Vagina (tissue), 2 donors: ENCODE results near the gene ST6GALNAC3.

Source experiments
- POLR2A ChIP-seq, 2 donors: fragments of 450-650 bp; IDR thresholded peaks; one replicate each; pipeline ENCODE4 v1.6.1; 2017; ENCODE audit warnings: antibody characterized with exemption in 2 of 2, mild to moderate bottlenecking in 2 of 2, moderate library complexity in 2 of 2
- TF ChIP-seq, protein P1 (sequence below), 3 experiments: fragments of 450-650 bp in 2 of 3; fragments of 200-600 bp in 1 of 3; sonication (generic) in 1 of 3; IDR thresholded peaks; one replicate each; pipeline ENCODE4 v1.5.1; 2017 to 2019; ENCODE audit warnings: antibody characterized with exemption in 3 of 3, mild to moderate bottlenecking in 2 of 3, moderate library complexity in 2 of 3

DNA sequence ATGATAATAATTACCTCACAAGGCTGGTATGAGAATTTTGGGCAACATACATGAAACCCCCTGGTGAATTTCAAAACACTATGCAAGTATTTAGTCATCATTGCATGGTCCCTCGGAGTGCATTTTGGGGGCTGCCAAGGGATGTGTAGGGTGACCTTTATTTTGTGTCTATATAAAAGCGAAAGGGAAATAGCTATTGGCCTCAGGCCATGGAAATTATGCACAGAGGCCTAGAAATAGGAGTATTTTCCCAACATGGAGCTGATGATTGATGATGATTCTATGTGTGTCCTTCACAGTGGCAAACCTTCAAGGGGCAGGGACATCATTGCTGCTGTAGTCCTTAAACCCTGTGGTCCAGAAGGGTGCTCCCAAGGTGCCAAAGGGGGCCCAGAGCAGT, 265.5 kb downstream of the ST6GALNAC3 start:
- TF ChIP-seq, protein P1, sequence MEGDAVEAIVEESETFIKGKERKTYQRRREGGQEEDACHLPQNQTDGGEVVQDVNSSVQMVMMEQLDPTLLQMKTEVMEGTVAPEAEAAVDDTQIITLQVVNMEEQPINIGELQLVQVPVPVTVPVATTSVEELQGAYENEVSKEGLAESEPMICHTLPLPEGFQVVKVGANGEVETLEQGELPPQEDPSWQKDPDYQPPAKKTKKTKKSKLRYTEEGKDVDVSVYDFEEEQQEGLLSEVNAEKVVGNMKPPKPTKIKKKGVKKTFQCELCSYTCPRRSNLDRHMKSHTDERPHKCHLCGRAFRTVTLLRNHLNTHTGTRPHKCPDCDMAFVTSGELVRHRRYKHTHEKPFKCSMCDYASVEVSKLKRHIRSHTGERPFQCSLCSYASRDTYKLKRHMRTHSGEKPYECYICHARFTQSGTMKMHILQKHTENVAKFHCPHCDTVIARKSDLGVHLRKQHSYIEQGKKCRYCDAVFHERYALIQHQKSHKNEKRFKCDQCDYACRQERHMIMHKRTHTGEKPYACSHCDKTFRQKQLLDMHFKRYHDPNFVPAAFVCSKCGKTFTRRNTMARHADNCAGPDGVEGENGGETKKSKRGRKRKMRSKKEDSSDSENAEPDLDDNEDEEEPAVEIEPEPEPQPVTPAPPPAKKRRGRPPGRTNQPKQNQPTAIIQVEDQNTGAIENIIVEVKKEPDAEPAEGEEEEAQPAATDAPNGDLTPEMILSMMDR (IDR thresholded peaks at IDR 0.05), result no peak
- no peak for TF ChIP-seq POLR2A (IDR thresholded peaks at IDR 0.05)
